H1 (cell line): ENCODE measurements around the gene PI4KA. TPM values are rescaled to one million over a fixed set of nuclear protein-coding genes. Genes with fewer than 3 reads are reported as not detected.

Experiments
- CTCF ChIA-PET: fragments of 300-600 bp; sonication (Branson Sonifier 250); formaldehyde crosslinking; loops from one replicate; lab custom pipeline; 2021; ENCODE audit not compliant: partially characterized antibody; lab: Charles Lee
- POLR2A ChIA-PET: fragments of 300-600 bp; sonication (Branson Sonifier 250); formaldehyde crosslinking; loops from one replicate; lab custom pipeline; 2021; ENCODE audit warnings: inconsistent platforms; ENCODE audit not compliant: partially characterized antibody; lab: Charles Lee
- DNase-seq, 2 experiments: peaks; one replicate each; pipeline versions ENCODE4 v3.0.0 to v3.0.0-alpha.2; 2010 to 2022; ENCODE audit warnings: low spot score in 2 of 2, low read depth in 1 of 2, mixed read lengths in 1 of 2
- FAIRE-seq: peaks from 2 replicates; lab custom pipeline; 2011; peaks lifted over from hg19 to GRCh38; lab: Jason Lieb, UNC
- H2AFZ ChIP-seq: 2 replicates; pipeline ENCODE4 v1.8.1; 2012; ENCODE audit warnings: low read length, inconsistent platforms
- H2AK5ac ChIP-seq: 2 replicates; pipeline ENCODE4 v1.6.1; 2013; ENCODE audit warnings: low read depth, low read length
- H2BK120ac ChIP-seq: replicated peaks from 2 replicates; pipeline ENCODE3; 2013; ENCODE audit warnings: low read depth, low read length, inconsistent platforms
- H2BK12ac ChIP-seq: 2 replicates; pipeline ENCODE4 v1.6.1; 2013; ENCODE audit warnings: low read depth, low read length
- H2BK15ac ChIP-seq: 2 replicates; pipeline ENCODE4 v1.6.1; 2013; ENCODE audit warnings: low read length
- H2BK20ac ChIP-seq: 2 replicates; pipeline ENCODE4 v1.6.1; 2013; ENCODE audit warnings: low read length
- H2BK5ac ChIP-seq: 2 replicates; pipeline ENCODE4 v1.6.1; 2013; ENCODE audit warnings: low read depth, low read length
- H3K14ac ChIP-seq: 2 replicates; pipeline ENCODE4 v1.6.1; 2013; ENCODE audit warnings: inconsistent platforms; ENCODE audit not compliant: insufficient read length
- H3K18ac ChIP-seq: 2 replicates; pipeline ENCODE4 v1.6.1; 2013; ENCODE audit warnings: low read length; ENCODE audit errors: extremely low read depth
- H3K23ac ChIP-seq: 2 replicates; pipeline ENCODE4 v1.6.1; 2013; ENCODE audit warnings: inconsistent platforms; ENCODE audit not compliant: insufficient read length
- H3K23me2 ChIP-seq: 2 replicates; pipeline ENCODE4 v1.6.1; 2013; ENCODE audit warnings: low read depth, low read length
- H3K27ac ChIP-seq: 2 replicates; pipeline ENCODE4 v1.6.1; 2011; ENCODE audit warnings: low read depth, low read length, inconsistent platforms
- H3K27me3 ChIP-seq, 4 experiments: replicated peaks in 1 of 4; 1 replicate in 1 of 4; 2 replicates in 3 of 4; pipeline versions ENCODE4 v1.6.1 to v1.8.1; 2011 to 2013; ENCODE audit warnings: low read length in 3 of 4, mild to moderate bottlenecking in 3 of 4, inconsistent platforms in 2 of 4, mixed read lengths in 2 of 4, moderate library complexity in 1 of 4; ENCODE audit not compliant: control insufficient read depth in 3 of 4, insufficient read depth in 3 of 4; ENCODE audit errors: extremely low read depth in 1 of 4
- H3K36me3 ChIP-seq, 4 experiments: 2 replicates each; pipeline versions ENCODE4 v1.6.1 to v1.8.1; 2011 to 2013; ENCODE audit warnings: mild to moderate bottlenecking in 4 of 4, low read length in 3 of 4, moderate library complexity in 2 of 4, control low read depth in 1 of 4, inconsistent platforms in 1 of 4; ENCODE audit not compliant: insufficient read depth in 4 of 4, control insufficient read depth in 2 of 4
- H3K4ac ChIP-seq: replicated peaks from 2 replicates; pipeline ENCODE3; 2013; ENCODE audit warnings: low read length, low read depth, mixed read lengths, inconsistent platforms; ENCODE audit not compliant: insufficient read length
- H3K4me1 ChIP-seq, 4 experiments: replicated peaks in 1 of 4; 1 replicate in 1 of 4; 2 replicates in 3 of 4; pipeline versions ENCODE4 v1.6.1 to v1.8.1; 2011 to 2013; ENCODE audit warnings: low read length in 3 of 4, inconsistent platforms in 2 of 4, mixed read lengths in 1 of 4; ENCODE audit not compliant: insufficient read depth in 4 of 4, control insufficient read depth in 3 of 4
- H3K4me2 ChIP-seq, 2 experiments: 2 replicates each; pipeline versions ENCODE4 v1.6.1 to v1.8.1; 2011 to 2013; ENCODE audit warnings: low read depth in 2 of 2, low read length in 2 of 2, control low read depth in 1 of 2, inconsistent platforms in 1 of 2, mild to moderate bottlenecking in 1 of 2; ENCODE audit not compliant: insufficient read depth in 1 of 2
- H3K4me3 ChIP-seq, 4 experiments: fragments of 200-600, 300-600 bp in 1 of 4; sonication (generic), shearing (Covaris generic), sonication (Bioruptor Twin) in 1 of 4; 2 replicates each; pipeline versions ENCODE4 v1.5.1 to v1.8.1; 2011 to 2016; ENCODE audit warnings: low read length in 4 of 4, low read depth in 3 of 4, control low read depth in 2 of 4, inconsistent platforms in 2 of 4, mild to moderate bottlenecking in 2 of 4, mixed read lengths in 1 of 4, moderate library complexity in 1 of 4; ENCODE audit not compliant: insufficient read depth in 2 of 4; ENCODE audit errors: extremely low read depth in 1 of 4
- H3K56ac ChIP-seq: replicated peaks from 2 replicates; pipeline ENCODE3; 2013; ENCODE audit warnings: low read depth, mild to moderate bottlenecking, mixed read lengths, low read length, inconsistent platforms; ENCODE audit not compliant: insufficient read length
- H3K79me1 ChIP-seq: 2 replicates; pipeline ENCODE4 v1.6.1; 2013; ENCODE audit warnings: low read depth, low read length, control low read depth
- H3K79me2 ChIP-seq, 2 experiments: 2 replicates each; pipeline versions ENCODE4 v1.6.1 to v1.8.1; 2012 to 2013; ENCODE audit warnings: low read length in 2 of 2, mild to moderate bottlenecking in 2 of 2, inconsistent platforms in 1 of 2; ENCODE audit not compliant: insufficient read depth in 2 of 2, control insufficient read depth in 1 of 2
- H3K9ac ChIP-seq, 4 experiments: replicated peaks in 1 of 4; 1 replicate in 1 of 4; 2 replicates in 3 of 4; pipeline versions ENCODE4 v1.6.1 to v1.8.1; 2011 to 2013; ENCODE audit warnings: low read depth in 3 of 4, low read length in 3 of 4, control low read depth in 2 of 4, mild to moderate bottlenecking in 2 of 4, moderate library complexity in 2 of 4, inconsistent platforms in 1 of 4; ENCODE audit errors: extremely low read depth in 1 of 4
- H3K9me3 ChIP-seq, 2 experiments: 2 replicates each; pipeline versions ENCODE4 v1.6.1 to v1.8.1; 2012 to 2013; ENCODE audit warnings: mild to moderate bottlenecking in 2 of 2, moderate library complexity in 2 of 2, control low read depth in 1 of 2, inconsistent platforms in 1 of 2, low read depth in 1 of 2, low read length in 1 of 2, mixed read lengths in 1 of 2; ENCODE audit not compliant: insufficient read depth in 2 of 2
- H4K20me1 ChIP-seq, 2 experiments: replicated peaks in 1 of 2; 2 replicates each; pipeline versions ENCODE3 to v1.8.1; 2011 to 2013; ENCODE audit warnings: inconsistent platforms in 2 of 2, low read length in 2 of 2, mild to moderate bottlenecking in 1 of 2; ENCODE audit not compliant: insufficient read depth in 2 of 2, control insufficient read depth in 1 of 2
- H4K5ac ChIP-seq: 2 replicates; pipeline ENCODE4 v1.6.1; 2013; ENCODE audit warnings: low read length, low read depth, mixed read lengths, inconsistent platforms; ENCODE audit not compliant: insufficient read length
- H4K8ac ChIP-seq: 2 replicates; pipeline ENCODE4 v1.8.0; 2013; ENCODE audit warnings: mild to moderate bottlenecking, moderate library complexity, low read length, inconsistent platforms; ENCODE audit not compliant: insufficient read depth; ENCODE audit errors: extremely low read depth
- H4K91ac ChIP-seq: replicated peaks from 2 replicates; pipeline ENCODE3; 2013; ENCODE audit warnings: low read length, mixed read lengths, inconsistent platforms; ENCODE audit not compliant: insufficient read length
- BACH1 ChIP-seq: IDR thresholded peaks from 2 replicates; pipeline ENCODE4 v1.6.1; 2012; ENCODE audit warnings: low read length, improper control_type of control experiment
- SAP30 ChIP-seq: fragments of 300-600 bp; sonication (generic); IDR thresholded peaks from 2 replicates; pipeline ENCODE4 v1.7.1; 2012; ENCODE audit warnings: low read length, moderate library complexity, mild to moderate bottlenecking, inconsistent platforms; ENCODE audit not compliant: insufficient read depth, insufficient replicate concordance
- WGBS, 2 experiments: shearing (Covaris generic) in 1 of 2; methylation state at CpG; one replicate each; pipeline versions ENCODE4 v1.1.6 to v1.1.7; 2013 to 2015; ENCODE audit warnings: low lambda C conversion rate in 2 of 2, mixed read lengths in 2 of 2, inconsistent platforms in 1 of 2, low coverage in 1 of 2, missing lambda C conversion rate in 1 of 2; ENCODE audit not compliant: insufficient replicate concordance in 2 of 2, insufficient coverage in 1 of 2, insufficient read length in 1 of 2; ENCODE audit errors: extremely low coverage in 1 of 2, missing lambda C conversion rate in 1 of 2; 5-methylcytosine and 5-hydroxymethylcytosine counted together
- polyA plus RNA-seq, 7 experiments: library from polyadenylated mRNA; depleted of rRNA in 3 of 7; stranded (reverse) in 5 of 7; unstranded in 2 of 7; fragments of >200 nt in 5 of 7; fragments of 200-250 nt in 2 of 7; gene quantifications; 1 replicate in 5 of 7; 2 replicates in 1 of 7; 4 replicates in 1 of 7; pipeline versions ENCODE4 v1.2.1 to v1.2.3, GENCODE V29; 2011 to 2013; ENCODE audit warnings: missing spikeins in 2 of 7, mixed read lengths in 2 of 7
- total RNA-seq: library from RNA; stranded (reverse); fragmentation: NEBNext Ultra II Directional; extraction: Animal tissue kit (Norgen Biotek cat#: 25700); gene quantifications from 2 replicates; pipeline ENCODE4 v1.2.1, GENCODE V29; 2021

Gene PI4KA
- total and polyA plus RNA-seq, 2 of the 8 experiments (the other 6 are each of a cell fraction or from before 2014, with no cell fraction given): 22.5 to 37.7 TPM

- CTCF ChIA-PET: interaction anchor here (0.6 to 3.8 kb wide), 9 partner anchors 9 to 310 kb away, joined by 3 to 26 read pairs (median 7); no protein-coding TSS in a partner anchor
- Histone ChIP-seq H4K91ac (no peak overlapping the region), H3K36me3 (peaks cover 0 to 5% (median 1%) of the 10 kb centered on the region in 4 experiments; a peak in 3 of 8 replicates), H3K27ac (no peak overlapping the region), H3K27me3 (no peaks in the 10 kb centered on the region), H2BK20ac (no peak overlapping the region), H3K9ac (no peak overlapping the region), H2BK15ac (no peak overlapping the region), H3K79me1 (no peaks in the 10 kb centered on the region), H3K4ac (no peak overlapping the region), H2AFZ (no peak overlapping the region), H4K8ac (no peak overlapping the region), H3K4me1 (no peaks in the 10 kb centered on the region; a peak in 1 of 7 replicates), H3K23ac (no peak overlapping the region), H2BK5ac (no peak overlapping the region), H2BK12ac (no peak overlapping the region), H4K5ac (no peak overlapping the region), H3K18ac (no peak overlapping the region), H3K23me2 (no peaks in the 10 kb centered on the region), H4K20me1 (no peaks in the 10 kb centered on the region), H2AK5ac (no peak overlapping the region), H3K14ac (no peak overlapping the region), H3K4me2 (no peak overlapping the region), H3K4me3 (no peak overlapping the region), H3K9me3 (no peaks in the 10 kb centered on the region), H3K56ac (no peak overlapping the region), H3K79me2 (no peaks in the 10 kb centered on the region), H2BK120ac (no peak overlapping the region)
- POLR2A ChIA-PET: no interaction called here
- DNase-seq: no peak
- FAIRE-seq: no peak
- 87 to 100% methylated on average over 1 to 7 of the region's 7 CpGs for WGBS, 2 experiments
- TF ChIP-seq SAP30 (no peak), BACH1 (no peak)
Measured at GRCh38 chr22:20794650-20795413, 63.8 kb downstream of the PI4KA start.
